Urothelium cell line (cell line): Measurements from ENCODE around the gene F2.
"Not testable (repeated sequence)": the region's sequence is repeated elsewhere in the genome, so short reads cannot be mapped to it uniquely, and the experiment has no call there.

ENCODE experiments used
- DNase-seq: peaks from one replicate; pipeline ENCODE4 v3.0.0; 2011; ENCODE audit warnings: low spot score, mixed read lengths
- FAIRE-seq: peaks from 2 replicates; lab custom pipeline; 2011; peaks lifted over from hg19 to GRCh38; lab: Jason Lieb, UNC

F2 gene

GRCh38 chr11:46711303-46711702, 7.7 kb upstream of the F2 start:
- FAIRE-seq (no peak), DNase-seq (no peak)

- FAIRE-seq: no peak
Observed at GRCh38 chr11:46712874-46713576, 6.0 kb upstream of the F2 start.

GRCh38 chr11:46717825-46718154, 1.2 kb upstream of the F2 start:
- not testable (repeated sequence) for DNase-seq, FAIRE-seq

More at GRCh38 chr11:46712874-46713576, 6.0 kb upstream of the F2 start:
- DNase-seq: no peak

- FAIRE-seq (no peak), DNase-seq (peak; percentile 54)
Observed at GRCh38 chr11:46718155-46719019, 626 bp upstream of the F2 start.

- DNase-seq (no peak), FAIRE-seq (no peak)
Observed at GRCh38 chr11:46719543-46720218, 668 bp downstream of the F2 start.

GRCh38 chr11:46721286-46721685, 2.3 kb downstream of the F2 start:
- no peak for FAIRE-seq
- no peak for DNase-seq

GRCh38 chr11:46722566-46723358, 3.7 kb downstream of the F2 start:
- FAIRE-seq (no peak), DNase-seq (no peak)

GRCh38 chr11:46723359-46723680, 4.3 kb downstream of the F2 start:
- FAIRE-seq (no peak), DNase-seq (no peak)

- no peak for DNase-seq
- no peak for FAIRE-seq
Observed at GRCh38 chr11:46724088-46724487, 5.1 kb downstream of the F2 start.

- no peak for FAIRE-seq
- no peak for DNase-seq
Observed at GRCh38 chr11:46725338-46726205, 6.6 kb downstream of the F2 start.

GRCh38 chr11:46726206-46726862, 7.3 kb downstream of the F2 start:
- DNase-seq (no peak), FAIRE-seq (no peak)

- DNase-seq (no peak), FAIRE-seq (no peak)
Observed at GRCh38 chr11:46727952-46728658, 9.1 kb downstream of the F2 start.

- DNase-seq (no peak), FAIRE-seq (no peak)
Observed at GRCh38 chr11:46728659-46729040, 9.6 kb downstream of the F2 start.

- no peak for FAIRE-seq
- no peak for DNase-seq
Observed at GRCh38 chr11:46729110-46730027, 10.4 kb downstream of the F2 start.

GRCh38 chr11:46731545-46731944, 12.5 kb downstream of the F2 start:
- FAIRE-seq (no peak), DNase-seq (no peak)

- no peak for DNase-seq
- FAIRE-seq: no peak
Observed at GRCh38 chr11:46733234-46733633, 14.2 kb downstream of the F2 start.

- FAIRE-seq: no peak
- DNase-seq: no peak
Observed at GRCh38 chr11:46736146-46736545, 17.1 kb downstream of the F2 start.

GRCh38 chr11:46736615-46737014, 17.6 kb downstream of the F2 start:
- no peak for FAIRE-seq
- no peak for DNase-seq
